GM23338 (cell line): ENCODE measurements around the gene CCDC93. TPM values are rescaled to one million over a fixed set of nuclear protein-coding genes. Genes with fewer than 3 reads are reported as not detected.
"Not testable (repeated sequence)": the region's sequence is repeated elsewhere in the genome, so short reads cannot be mapped to it uniquely, and the experiment has no call there.

ENCODE experiments used
- ATAC-seq: fragments of 200-7000 bp; cut with Tn5 transposase; 3 replicates; pipeline ENCODE4 v1.9.1; 2020
- DNase-seq: peaks from one replicate; pipeline ENCODE4 v3.0.0-alpha.2; 2015; ENCODE audit warnings: low spot score
- H2AFZ ChIP-seq: fragments of 200-600 bp; sonication (generic); 2 replicates; pipeline ENCODE4 v1.8.0; 2016; ENCODE audit warnings: antibody characterized with exemption, mild to moderate bottlenecking, moderate library complexity
- H3F3A ChIP-seq: fragments of 200-600 bp; sonication (generic); replicated peaks from 2 replicates; pipeline ENCODE4 v1.8.0; 2017; ENCODE audit warnings: antibody characterized with exemption, mixed run types, low read depth
- H3K27ac ChIP-seq: fragments of 200-600 bp; sonication (generic); 2 replicates; pipeline ENCODE4 v1.6.1; 2016; ENCODE audit warnings: low read depth
- H3K27me3 ChIP-seq: fragments of 200-600 bp; sonication (generic); 2 replicates; pipeline ENCODE4 v1.8.0; 2016; ENCODE audit warnings: mild to moderate bottlenecking, mixed run types, moderate library complexity; ENCODE audit not compliant: insufficient read depth
- H3K36me3 ChIP-seq: fragments of 200-600 bp; sonication (generic); 2 replicates; pipeline ENCODE4 v1.8.0; 2016; ENCODE audit warnings: mild to moderate bottlenecking; ENCODE audit not compliant: insufficient read depth
- H3K4me1 ChIP-seq: fragments of 200-600 bp; sonication (generic); 2 replicates; pipeline ENCODE4 v1.8.0; 2016; ENCODE audit warnings: mild to moderate bottlenecking, moderate library complexity; ENCODE audit not compliant: insufficient read depth
- H3K4me2 ChIP-seq: fragments of 200-600 bp; sonication (generic); 2 replicates; pipeline ENCODE4 v1.7.1; 2017; ENCODE audit warnings: mixed run types
- H3K4me3 ChIP-seq: fragments of 200-600 bp; sonication (generic); 2 replicates; pipeline ENCODE4 v1.6.1; 2016; ENCODE audit warnings: mixed run types
- H3K79me2 ChIP-seq: fragments of 200-600 bp; sonication (generic); replicated peaks from 2 replicates; pipeline ENCODE4 v1.8.0; 2017; ENCODE audit warnings: mild to moderate bottlenecking; ENCODE audit not compliant: insufficient read depth
- H3K9me2 ChIP-seq: fragments of 200-600 bp; sonication (generic); 2 replicates; pipeline ENCODE4 v1.8.0; 2017; ENCODE audit not compliant: insufficient read depth
- H4K20me1 ChIP-seq: fragments of 200-600 bp; sonication (generic); replicated peaks from 2 replicates; pipeline ENCODE4 v1.8.0; 2017; ENCODE audit warnings: mild to moderate bottlenecking; ENCODE audit not compliant: insufficient read depth
- H3K27ac Mint-ChIP-seq: 2 replicates; pipeline ENCODE4 v1.8.0; 2020; ENCODE audit warnings: inconsistent platforms, mild to moderate bottlenecking, moderate library complexity, mixed read lengths
- H3K27me3 Mint-ChIP-seq: 3 replicates; pipeline ENCODE4 v1.8.0; 2022; ENCODE audit warnings: low read depth, mild to moderate bottlenecking, moderate library complexity, mixed read lengths, inconsistent platforms; ENCODE audit not compliant: insufficient read depth, poor library complexity
- H3K36me3 Mint-ChIP-seq: 3 replicates; pipeline ENCODE4 v1.8.0; 2021; ENCODE audit warnings: low read depth, mild to moderate bottlenecking, inconsistent platforms, moderate library complexity, mixed read lengths
- H3K4me1 Mint-ChIP-seq: 3 replicates; pipeline ENCODE4 v1.8.0; 2020; ENCODE audit warnings: mild to moderate bottlenecking, inconsistent platforms, mixed read lengths
- H3K4me3 Mint-ChIP-seq: 3 replicates; pipeline ENCODE4 v1.8.0; 2021; ENCODE audit warnings: moderate library complexity, mild to moderate bottlenecking, inconsistent platforms, mixed read lengths
- H3K9me3 Mint-ChIP-seq: 3 replicates; pipeline ENCODE4 v1.8.0; 2020; ENCODE audit warnings: moderate library complexity, mild to moderate bottlenecking, inconsistent platforms, mixed read lengths
- JUNB ChIP-seq: IDR thresholded peaks from one replicate; pipeline ENCODE4 v1.6.1; 2016; ENCODE audit warnings: antibody characterized with exemption; ENCODE audit not compliant: unreplicated experiment
- NANOG ChIP-seq: IDR thresholded peaks from 2 replicates; pipeline ENCODE4 v1.6.1; 2016; ENCODE audit warnings: antibody characterized with exemption, borderline replicate concordance
- REST ChIP-seq: IDR thresholded peaks from one replicate; pipeline ENCODE4 v1.6.1; 2018; ENCODE audit warnings: antibody characterized with exemption; ENCODE audit not compliant: unreplicated experiment
- polyA plus RNA-seq: library from polyadenylated mRNA; unstranded; fragments of >200 nt; fragmentation: Nextera tagmentation; extraction: Ambion mirVana; gene quantifications from 2 replicates; pipeline ENCODE4 v1.2.1, GENCODE V29; 2016
- total RNA-seq: library from RNA; depleted of rRNA; stranded (reverse); fragments of >200 nt; shearing (Covaris generic); gene quantifications from 2 replicates; pipeline ENCODE4 v1.2.3, GENCODE V29; 2014

Gene CCDC93
- total and polyA plus RNA-seq, 2 experiments from 2014 or later, result 13.1 to 16.8 TPM

DNA sequence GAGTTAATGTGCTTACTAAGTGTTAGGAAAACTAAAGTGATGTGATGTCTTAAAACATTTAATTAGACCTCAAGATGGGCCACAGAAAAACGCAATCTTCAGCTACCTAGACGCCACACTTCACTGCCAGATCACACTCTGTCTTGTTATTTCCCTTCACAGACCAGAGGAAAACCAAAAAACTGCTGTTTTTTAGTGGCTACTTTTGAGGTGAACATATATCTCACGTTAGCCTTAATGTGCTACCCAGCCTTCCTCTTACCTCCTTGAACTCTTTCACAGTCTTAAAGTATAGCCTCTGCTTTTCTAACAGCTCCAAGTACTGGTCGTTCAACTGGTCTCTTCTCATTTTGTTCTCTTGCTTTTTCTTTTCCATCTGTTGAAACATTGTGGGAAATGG, 83.1 kb downstream of the CCDC93 start:
- DNase-seq (no peak), ATAC-seq (no peak)
- Mint-ChIP-seq H3K4me1 (no peaks in the 10 kb centered on the region), H3K27ac (no peak overlapping the region), H3K36me3 (peaks cover 56% of the 10 kb centered on the region), H3K9me3 (0 out of 3 replicates have a peak, but pooled peaks cover 3% of the 10 kb centered on the region), H3K27me3 (no peaks in the 10 kb centered on the region), H3K4me3 (no peak overlapping the region)
- H2AFZ ChIP-seq, result no peak overlapping the region
- H3K36me3 ChIP-seq, result peaks cover 4% of the 10 kb centered on the region; the same call in 1 of the 2 replicates
- H3K79me2 ChIP-seq, result no peaks in the 10 kb centered on the region
- no peak overlapping the region for H3K4me2 ChIP-seq
- H3K9me2 ChIP-seq, result no peaks in the 10 kb centered on the region
- no peak overlapping the region for H3K4me3 ChIP-seq
- H3F3A ChIP-seq, result no peaks in the 10 kb centered on the region
- H4K20me1 ChIP-seq, result no peaks in the 10 kb centered on the region
- TF ChIP-seq REST, result no peak
- TF ChIP-seq NANOG, result no peak
- no peaks in the 10 kb centered on the region for H3K4me1 ChIP-seq
- no peaks in the 10 kb centered on the region for H3K27me3 ChIP-seq
- no peak overlapping the region for H3K27ac ChIP-seq

DNA sequence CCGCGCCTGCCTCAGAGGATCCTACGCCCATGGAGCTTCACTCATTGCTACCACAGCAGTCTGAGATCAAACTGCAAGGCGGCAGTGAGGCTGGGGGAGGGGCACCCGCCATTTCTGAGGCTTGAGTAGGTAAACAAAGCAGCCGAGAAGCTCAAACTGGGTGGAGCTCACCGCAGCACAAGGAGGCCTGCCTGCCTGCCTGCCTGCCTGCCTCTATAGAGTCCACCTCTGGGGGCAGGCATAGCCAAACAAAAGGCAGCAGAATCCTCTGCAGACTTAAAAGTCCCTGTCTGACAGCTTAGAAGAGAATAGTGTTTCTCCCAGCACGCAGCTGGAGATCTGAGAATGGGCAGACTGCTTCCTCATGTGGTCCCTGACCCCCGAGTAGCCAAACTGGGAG, 90.4 kb downstream of the CCDC93 start:
- not testable (repeated sequence) for H3K4me3 Mint-ChIP-seq, H3K27ac ChIP-seq, H3K4me1 Mint-ChIP-seq, H3K27me3 ChIP-seq, H3K27ac Mint-ChIP-seq, H2AFZ ChIP-seq, DNase-seq, H3K4me2 ChIP-seq, H3K4me1 ChIP-seq, ATAC-seq, H3K9me2 ChIP-seq, H3K4me3 ChIP-seq, H3F3A ChIP-seq, H3K27me3 Mint-ChIP-seq, H4K20me1 ChIP-seq, H3K79me2 ChIP-seq
- peaks cover 26% of the 10 kb centered on the region for H3K36me3 ChIP-seq
- peaks cover 76% of the 10 kb centered on the region for H3K36me3 Mint-ChIP-seq
- peaks cover 27% of the 10 kb centered on the region for H3K9me3 Mint-ChIP-seq

- Histone ChIP-seq H3K4me2 (no peak overlapping the region), H4K20me1 (no peaks in the 10 kb centered on the region; the same call in none of the 2 replicates), H3K4me3 (no peak overlapping the region), H3F3A (no peaks in the 10 kb centered on the region), H3K36me3 (peaks cover 22% of the 10 kb centered on the region), H3K27me3 (no peaks in the 10 kb centered on the region), H3K9me2 (no peaks in the 10 kb centered on the region), H2AFZ (no peak overlapping the region), H3K79me2 (no peaks in the 10 kb centered on the region), H3K4me1 (no peaks in the 10 kb centered on the region), H3K27ac (no peak overlapping the region)
- H3K9me3 Mint-ChIP-seq, result peaks cover 24% of the 10 kb centered on the region
- peaks cover 4% of the 10 kb centered on the region for H3K27me3 Mint-ChIP-seq
- no peak for DNase-seq
- H3K4me1 Mint-ChIP-seq, result no peaks in the 10 kb centered on the region; the same call in 2 of the 3 replicates
- peaks cover 62% of the 10 kb centered on the region for H3K36me3 Mint-ChIP-seq
- no peak for ATAC-seq
- no peak overlapping the region for H3K4me3 Mint-ChIP-seq
- no peak overlapping the region for H3K27ac Mint-ChIP-seq
- TF ChIP-seq JUNB (no peak), REST (no peak)
Measured at GRCh38 chr2:117921520-117921919, 92.3 kb downstream of the CCDC93 start.
